Measurements from ENCODE around the gene SCAP. TPM values are rescaled to one million over a fixed set of nuclear protein-coding genes. Genes with fewer than 3 reads are reported as not detected.

Gene SCAP
- total RNA-seq, 1 experiment from 2014 or later = 67.6 TPM

DNA sequence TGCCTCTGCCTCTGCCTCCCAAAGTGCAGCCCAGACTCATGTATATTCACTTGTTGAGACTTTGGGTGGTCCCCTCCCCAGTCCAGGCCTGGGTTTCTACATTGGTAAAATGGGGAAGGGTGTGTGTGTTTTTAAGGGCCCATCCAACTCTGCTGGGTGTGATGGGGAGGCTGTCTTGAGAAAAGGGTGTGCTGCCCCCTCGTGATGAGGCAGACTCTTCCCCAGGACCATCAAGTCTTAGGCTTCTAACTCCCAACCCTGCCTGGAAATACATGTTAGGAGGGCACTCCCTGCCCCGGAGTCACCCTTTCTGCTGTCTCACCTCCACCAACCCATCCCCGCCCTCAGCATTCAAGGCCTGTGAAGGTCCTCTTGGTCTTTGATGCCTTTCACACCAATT, 99.3 kb downstream of the SCAP start:
- no peak for ATAC-seq
- ChIA-PET RAD21 (ENCODE audit: low non-redundant PET in 1 of 2, low total read pairs in 2 of 2, uncharacterized antibody in 2 of 2, unreplicated experiment in 2 of 2) (no interaction called here), CTCF (no interaction called here), POLR2A (no interaction called here)
- H3K4me1 ChIP-seq (ENCODE audit: control insufficient read depth in 1 of 2, insufficient read depth in 2 of 2, low read length in 2 of 2) = peaks cover 9 to 16% of the 10 kb centered on the region in 2 experiments
- H3K9me2 ChIP-seq (ENCODE audit: insufficient read depth) = no peaks in the 10 kb centered on the region
- BruUV-seq (replicated peaks) = no TSS peak
- H3K9ac ChIP-seq (ENCODE audit: low read length) = no peak overlapping the region
- no peaks in the 10 kb centered on the region for H3K36me3 ChIP-seq (ENCODE audit: control insufficient read depth in 1 of 2, insufficient read depth in 2 of 2, low read length in 2 of 2)
- H3K9me3 ChIP-seq (ENCODE audit: control insufficient read depth in 1 of 2, insufficient read depth in 1 of 2, low read depth in 1 of 2, low read length in 2 of 2) = no peaks in the 10 kb centered on the region
- TF ChIP-seq JUND (IDR thresholded peaks at IDR 0.05) (no peak), TCF7L2 (IDR thresholded peaks at IDR 0.05; ENCODE audit: borderline replicate concordance, extremely low read depth, insufficient read depth, insufficient read length) (no peak), SIN3A (IDR thresholded peaks at IDR 0.05; ENCODE audit: low read depth) (no peak), ZNF274 (IDR thresholded peaks at IDR 0.05; ENCODE audit: low read depth, low read length) (no peak), SRF (IDR thresholded peaks at IDR 0.05; ENCODE audit: low read depth) (no peak), CBX3 (IDR thresholded peaks at IDR 0.05; ENCODE audit: low read depth) (no peak)
- TF ChIP-seq, protein P1, sequence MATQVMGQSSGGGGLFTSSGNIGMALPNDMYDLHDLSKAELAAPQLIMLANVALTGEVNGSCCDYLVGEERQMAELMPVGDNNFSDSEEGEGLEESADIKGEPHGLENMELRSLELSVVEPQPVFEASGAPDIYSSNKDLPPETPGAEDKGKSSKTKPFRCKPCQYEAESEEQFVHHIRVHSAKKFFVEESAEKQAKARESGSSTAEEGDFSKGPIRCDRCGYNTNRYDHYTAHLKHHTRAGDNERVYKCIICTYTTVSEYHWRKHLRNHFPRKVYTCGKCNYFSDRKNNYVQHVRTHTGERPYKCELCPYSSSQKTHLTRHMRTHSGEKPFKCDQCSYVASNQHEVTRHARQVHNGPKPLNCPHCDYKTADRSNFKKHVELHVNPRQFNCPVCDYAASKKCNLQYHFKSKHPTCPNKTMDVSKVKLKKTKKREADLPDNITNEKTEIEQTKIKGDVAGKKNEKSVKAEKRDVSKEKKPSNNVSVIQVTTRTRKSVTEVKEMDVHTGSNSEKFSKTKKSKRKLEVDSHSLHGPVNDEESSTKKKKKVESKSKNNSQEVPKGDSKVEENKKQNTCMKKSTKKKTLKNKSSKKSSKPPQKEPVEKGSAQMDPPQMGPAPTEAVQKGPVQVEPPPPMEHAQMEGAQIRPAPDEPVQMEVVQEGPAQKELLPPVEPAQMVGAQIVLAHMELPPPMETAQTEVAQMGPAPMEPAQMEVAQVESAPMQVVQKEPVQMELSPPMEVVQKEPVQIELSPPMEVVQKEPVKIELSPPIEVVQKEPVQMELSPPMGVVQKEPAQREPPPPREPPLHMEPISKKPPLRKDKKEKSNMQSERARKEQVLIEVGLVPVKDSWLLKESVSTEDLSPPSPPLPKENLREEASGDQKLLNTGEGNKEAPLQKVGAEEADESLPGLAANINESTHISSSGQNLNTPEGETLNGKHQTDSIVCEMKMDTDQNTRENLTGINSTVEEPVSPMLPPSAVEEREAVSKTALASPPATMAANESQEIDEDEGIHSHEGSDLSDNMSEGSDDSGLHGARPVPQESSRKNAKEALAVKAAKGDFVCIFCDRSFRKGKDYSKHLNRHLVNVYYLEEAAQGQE (IDR thresholded peaks at IDR 0.05; ENCODE audit: low read depth) = no peak
- TF ChIP-seq, protein P2, sequence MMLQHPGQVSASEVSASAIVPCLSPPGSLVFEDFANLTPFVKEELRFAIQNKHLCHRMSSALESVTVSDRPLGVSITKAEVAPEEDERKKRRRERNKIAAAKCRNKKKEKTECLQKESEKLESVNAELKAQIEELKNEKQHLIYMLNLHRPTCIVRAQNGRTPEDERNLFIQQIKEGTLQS (IDR thresholded peaks at IDR 0.05) = no peak
- TF ChIP-seq, protein P3, sequence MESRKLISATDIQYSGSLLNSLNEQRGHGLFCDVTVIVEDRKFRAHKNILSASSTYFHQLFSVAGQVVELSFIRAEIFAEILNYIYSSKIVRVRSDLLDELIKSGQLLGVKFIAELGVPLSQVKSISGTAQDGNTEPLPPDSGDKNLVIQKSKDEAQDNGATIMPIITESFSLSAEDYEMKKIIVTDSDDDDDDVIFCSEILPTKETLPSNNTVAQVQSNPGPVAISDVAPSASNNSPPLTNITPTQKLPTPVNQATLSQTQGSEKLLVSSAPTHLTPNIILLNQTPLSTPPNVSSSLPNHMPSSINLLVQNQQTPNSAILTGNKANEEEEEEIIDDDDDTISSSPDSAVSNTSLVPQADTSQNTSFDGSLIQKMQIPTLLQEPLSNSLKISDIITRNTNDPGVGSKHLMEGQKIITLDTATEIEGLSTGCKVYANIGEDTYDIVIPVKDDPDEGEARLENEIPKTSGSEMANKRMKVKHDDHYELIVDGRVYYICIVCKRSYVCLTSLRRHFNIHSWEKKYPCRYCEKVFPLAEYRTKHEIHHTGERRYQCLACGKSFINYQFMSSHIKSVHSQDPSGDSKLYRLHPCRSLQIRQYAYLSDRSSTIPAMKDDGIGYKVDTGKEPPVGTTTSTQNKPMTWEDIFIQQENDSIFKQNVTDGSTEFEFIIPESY (IDR thresholded peaks at IDR 0.05; ENCODE audit: extremely low read depth, insufficient replicate concordance, low read length) = no peak
- TF ChIP-seq, protein P4, sequence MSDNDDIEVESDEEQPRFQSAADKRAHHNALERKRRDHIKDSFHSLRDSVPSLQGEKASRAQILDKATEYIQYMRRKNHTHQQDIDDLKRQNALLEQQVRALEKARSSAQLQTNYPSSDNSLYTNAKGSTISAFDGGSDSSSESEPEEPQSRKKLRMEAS (IDR thresholded peaks at IDR 0.05) = no peak
- H3K79me2 ChIP-seq (ENCODE audit: insufficient read depth, low read length) = peaks cover 18% of the 10 kb centered on the region
- no peak for DNase-seq (ENCODE audit: low read depth, low spot score)
- H3K27me3 ChIP-seq (ENCODE audit: insufficient read depth, low read length) = no peaks in the 10 kb centered on the region
- intact Hi-C loops (cut with micrococcal nuclease) = no loop called here
- H3K4me2 ChIP-seq (ENCODE audit: low read length) = no peak overlapping the region
- H3K27ac ChIP-seq (ENCODE audit: low read depth, low read length) = no peak overlapping the region
- no peak overlapping the region for H3K4me3 ChIP-seq (replicated peaks in 1 of 2; ENCODE audit: low read depth in 1 of 2, low read length in 2 of 2)
- no peaks in the 10 kb centered on the region for H4K20me1 ChIP-seq (ENCODE audit: insufficient read depth)
- H2AFZ ChIP-seq (ENCODE audit: low read depth, low read length, poor library complexity, severe bottlenecking) = no peak overlapping the region

All from HCT116 (cell line).